Ishikawa (cell line): ENCODE results near the gene CDK19.

Source experiments
- CEBPB ChIP-seq: IDR thresholded peaks from 2 replicates; pipeline ENCODE4 v1.6.1; 2012
- CREB1 ChIP-seq: IDR thresholded peaks from 2 replicates; pipeline ENCODE4 v1.6.1; 2012; ENCODE audit warnings: low read depth
- EGR1 ChIP-seq: IDR thresholded peaks from 2 replicates; pipeline ENCODE4 v1.6.1; 2012
- EP300 ChIP-seq: IDR thresholded peaks from 2 replicates; pipeline ENCODE4 v1.6.1; 2012; ENCODE audit warnings: borderline replicate concordance
- FOXM1 ChIP-seq: IDR thresholded peaks from 2 replicates; pipeline ENCODE4 v1.6.1; 2012; ENCODE audit warnings: low read depth, borderline replicate concordance
- MAX ChIP-seq: IDR thresholded peaks from 2 replicates; pipeline ENCODE4 v1.6.1; 2012
- RAD21 ChIP-seq: IDR thresholded peaks from 2 replicates; pipeline ENCODE4 v1.6.1; 2012; ENCODE audit warnings: low read depth
- TAF1 ChIP-seq: IDR thresholded peaks from 2 replicates; pipeline ENCODE4 v1.6.1; 2012; ENCODE audit warnings: low read depth, mild to moderate bottlenecking
- TCF12 ChIP-seq: IDR thresholded peaks from 2 replicates; pipeline ENCODE4 v1.6.1; 2012; ENCODE audit warnings: low read depth
- TEAD4 ChIP-seq: IDR thresholded peaks from 2 replicates; pipeline ENCODE4 v1.6.1; 2012
- YY1 ChIP-seq: IDR thresholded peaks from 2 replicates; pipeline ENCODE4 v1.6.1; 2012; ENCODE audit warnings: low read depth
- ZBTB7A ChIP-seq: IDR thresholded peaks from 2 replicates; pipeline ENCODE4 v1.6.1; 2012; ENCODE audit warnings: low read depth
- TF ChIP-seq, protein P1 (sequence below): IDR thresholded peaks from 2 replicates; pipeline ENCODE4 v1.6.1; 2012; ENCODE audit warnings: low read depth, mild to moderate bottlenecking
- TF ChIP-seq, protein P2 (sequence below): IDR thresholded peaks from 2 replicates; pipeline ENCODE4 v1.6.1; 2012

- TF ChIP-seq TEAD4 (no peak), FOXM1 (no peak), RAD21 (no peak), CEBPB (no peak), TAF1 (no peak), CREB1 (no peak), TCF12 (no peak), EP300 (no peak), MAX (no peak), ZBTB7A (no peak), YY1 (no peak), EGR1 (no peak)
- TF ChIP-seq, protein P1, sequence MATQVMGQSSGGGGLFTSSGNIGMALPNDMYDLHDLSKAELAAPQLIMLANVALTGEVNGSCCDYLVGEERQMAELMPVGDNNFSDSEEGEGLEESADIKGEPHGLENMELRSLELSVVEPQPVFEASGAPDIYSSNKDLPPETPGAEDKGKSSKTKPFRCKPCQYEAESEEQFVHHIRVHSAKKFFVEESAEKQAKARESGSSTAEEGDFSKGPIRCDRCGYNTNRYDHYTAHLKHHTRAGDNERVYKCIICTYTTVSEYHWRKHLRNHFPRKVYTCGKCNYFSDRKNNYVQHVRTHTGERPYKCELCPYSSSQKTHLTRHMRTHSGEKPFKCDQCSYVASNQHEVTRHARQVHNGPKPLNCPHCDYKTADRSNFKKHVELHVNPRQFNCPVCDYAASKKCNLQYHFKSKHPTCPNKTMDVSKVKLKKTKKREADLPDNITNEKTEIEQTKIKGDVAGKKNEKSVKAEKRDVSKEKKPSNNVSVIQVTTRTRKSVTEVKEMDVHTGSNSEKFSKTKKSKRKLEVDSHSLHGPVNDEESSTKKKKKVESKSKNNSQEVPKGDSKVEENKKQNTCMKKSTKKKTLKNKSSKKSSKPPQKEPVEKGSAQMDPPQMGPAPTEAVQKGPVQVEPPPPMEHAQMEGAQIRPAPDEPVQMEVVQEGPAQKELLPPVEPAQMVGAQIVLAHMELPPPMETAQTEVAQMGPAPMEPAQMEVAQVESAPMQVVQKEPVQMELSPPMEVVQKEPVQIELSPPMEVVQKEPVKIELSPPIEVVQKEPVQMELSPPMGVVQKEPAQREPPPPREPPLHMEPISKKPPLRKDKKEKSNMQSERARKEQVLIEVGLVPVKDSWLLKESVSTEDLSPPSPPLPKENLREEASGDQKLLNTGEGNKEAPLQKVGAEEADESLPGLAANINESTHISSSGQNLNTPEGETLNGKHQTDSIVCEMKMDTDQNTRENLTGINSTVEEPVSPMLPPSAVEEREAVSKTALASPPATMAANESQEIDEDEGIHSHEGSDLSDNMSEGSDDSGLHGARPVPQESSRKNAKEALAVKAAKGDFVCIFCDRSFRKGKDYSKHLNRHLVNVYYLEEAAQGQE: no peak
- TF ChIP-seq, protein P2, sequence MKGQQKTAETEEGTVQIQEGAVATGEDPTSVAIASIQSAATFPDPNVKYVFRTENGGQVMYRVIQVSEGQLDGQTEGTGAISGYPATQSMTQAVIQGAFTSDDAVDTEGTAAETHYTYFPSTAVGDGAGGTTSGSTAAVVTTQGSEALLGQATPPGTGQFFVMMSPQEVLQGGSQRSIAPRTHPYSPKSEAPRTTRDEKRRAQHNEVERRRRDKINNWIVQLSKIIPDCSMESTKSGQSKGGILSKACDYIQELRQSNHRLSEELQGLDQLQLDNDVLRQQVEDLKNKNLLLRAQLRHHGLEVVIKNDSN: no peak
Measured at GRCh38 chr6:110741517-110741916, 73.8 kb downstream of the CDK19 start.
